Measurements from ENCODE around the gene MACF1.

- TF ChIP-seq POLR2AphosphoS5 (IDR thresholded peaks at IDR 0.05; ENCODE audit: low read depth, low read length) (no peak), CTCF (IDR thresholded peaks at IDR 0.05) (no peak), RAD21 (IDR thresholded peaks at IDR 0.05; ENCODE audit: low read length) (no peak), CHD2 (IDR thresholded peaks at IDR 0.05; ENCODE audit: low read length, partially characterized antibody) (no peak), ELF1 (IDR thresholded peaks at IDR 0.05) (no peak), PBX3 (IDR thresholded peaks at IDR 0.05) (no peak)
These were observed 300.8 kb downstream of the MACF1 start for GRCh38 chr1:39505289-39505688.

Data from SK-N-SH (cell line).